Nephron (organoid): ENCODE measurements around the gene ZNF322.

Source experiments
- H3K27ac Mint-ChIP-seq, 3 experiments: 2 replicates each; pipeline ENCODE4 v1.8.0; 2020; ENCODE audit warnings: mixed read lengths in 3 of 3, mild to moderate bottlenecking in 2 of 3, moderate library complexity in 1 of 3
- H3K27me3 Mint-ChIP-seq: 2 replicates; pipeline ENCODE4 v1.8.0; 2021; ENCODE audit warnings: low read depth, mild to moderate bottlenecking, moderate library complexity, mixed read lengths
- H3K36me3 Mint-ChIP-seq: 2 replicates; pipeline ENCODE4 v1.8.0; 2020; ENCODE audit warnings: low read depth, mixed read lengths
- H3K4me1 Mint-ChIP-seq: 2 replicates; pipeline ENCODE4 v1.8.0; 2020; ENCODE audit warnings: mixed read lengths
- H3K4me3 Mint-ChIP-seq, 3 experiments: 2 replicates each; pipeline ENCODE4 v1.8.0; 2020; ENCODE audit warnings: mild to moderate bottlenecking in 3 of 3, mixed read lengths in 3 of 3, moderate library complexity in 2 of 3
- H3K9me3 Mint-ChIP-seq: 2 replicates; pipeline ENCODE4 v1.8.0; 2020; ENCODE audit warnings: mixed read lengths
- TF ChIP-seq, protein P1 (sequence below), 3 experiments: fragments of 200-600 bp; sonication (generic); IDR thresholded peaks; one replicate each; pipeline ENCODE4 v1.5.0; 2021; ENCODE audit warnings: antibody characterized with exemption in 3 of 3; ENCODE audit not compliant: unreplicated experiment in 3 of 3

Gene ZNF322

DNA sequence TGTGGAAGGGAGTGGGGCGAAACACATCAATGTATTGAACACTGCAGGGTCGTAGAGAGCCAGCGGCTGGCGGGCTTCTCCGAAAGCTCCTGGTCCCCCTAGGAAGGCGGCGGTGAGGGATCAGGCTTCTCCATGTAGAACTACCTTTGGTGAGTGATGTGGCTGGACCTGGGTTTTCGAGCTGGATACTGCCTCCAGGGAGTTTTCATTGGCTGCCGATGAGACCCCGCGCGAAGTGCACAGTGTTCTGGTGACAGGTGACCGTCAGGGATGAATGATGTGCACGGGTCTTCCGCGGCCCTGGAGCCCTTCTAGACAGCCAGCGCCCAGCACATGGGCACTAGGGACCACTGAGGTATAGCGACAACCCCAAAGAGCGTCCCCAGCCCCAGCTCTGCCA lies 46.3 kb downstream of the ZNF322 start:
- Mint-ChIP-seq H3K27ac (no peak overlapping the region), H3K4me1 (peaks cover 6% of the 10 kb centered on the region), H3K9me3 (peaks cover 15% of the 10 kb centered on the region), H3K4me3 (peak overlapping the region; percentile 87 to 91 (median 91)), H3K27me3 (peaks cover 54% of the 10 kb centered on the region), H3K36me3 (peaks cover 4% of the 10 kb centered on the region)
- TF ChIP-seq, protein P1, sequence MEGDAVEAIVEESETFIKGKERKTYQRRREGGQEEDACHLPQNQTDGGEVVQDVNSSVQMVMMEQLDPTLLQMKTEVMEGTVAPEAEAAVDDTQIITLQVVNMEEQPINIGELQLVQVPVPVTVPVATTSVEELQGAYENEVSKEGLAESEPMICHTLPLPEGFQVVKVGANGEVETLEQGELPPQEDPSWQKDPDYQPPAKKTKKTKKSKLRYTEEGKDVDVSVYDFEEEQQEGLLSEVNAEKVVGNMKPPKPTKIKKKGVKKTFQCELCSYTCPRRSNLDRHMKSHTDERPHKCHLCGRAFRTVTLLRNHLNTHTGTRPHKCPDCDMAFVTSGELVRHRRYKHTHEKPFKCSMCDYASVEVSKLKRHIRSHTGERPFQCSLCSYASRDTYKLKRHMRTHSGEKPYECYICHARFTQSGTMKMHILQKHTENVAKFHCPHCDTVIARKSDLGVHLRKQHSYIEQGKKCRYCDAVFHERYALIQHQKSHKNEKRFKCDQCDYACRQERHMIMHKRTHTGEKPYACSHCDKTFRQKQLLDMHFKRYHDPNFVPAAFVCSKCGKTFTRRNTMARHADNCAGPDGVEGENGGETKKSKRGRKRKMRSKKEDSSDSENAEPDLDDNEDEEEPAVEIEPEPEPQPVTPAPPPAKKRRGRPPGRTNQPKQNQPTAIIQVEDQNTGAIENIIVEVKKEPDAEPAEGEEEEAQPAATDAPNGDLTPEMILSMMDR (IDR thresholded peaks at IDR 0.05; ENCODE audit: unreplicated experiment in 3 of 3), result no peak

DNA sequence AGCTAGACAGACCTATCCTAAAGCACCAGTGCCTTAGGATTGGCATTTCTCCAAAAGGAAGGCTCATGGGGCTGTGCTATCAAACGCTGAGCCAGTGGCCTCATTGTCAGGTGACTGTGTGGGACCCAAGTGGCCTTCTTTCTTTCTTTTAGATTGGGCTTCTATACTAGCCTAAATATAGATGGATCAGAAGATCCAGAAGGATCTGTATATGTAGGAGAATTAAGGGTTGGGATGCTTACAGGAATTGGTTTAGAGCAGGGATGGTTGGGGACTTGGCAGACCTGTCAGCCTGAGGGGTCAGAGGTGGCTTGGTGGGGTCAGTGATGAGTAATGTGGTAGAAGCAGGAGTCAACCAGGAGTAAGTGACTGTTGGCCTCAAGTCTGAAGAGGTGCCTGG lies 47.9 kb downstream of the ZNF322 start:
- Mint-ChIP-seq H3K36me3 (peaks cover 4% of the 10 kb centered on the region), H3K4me1 (peaks cover 6% of the 10 kb centered on the region), H3K27ac (no peak overlapping the region), H3K4me3 (peak overlapping the region in 2 of 3 experiments; percentile 46 to 48), H3K9me3 (peaks cover 12% of the 10 kb centered on the region), H3K27me3 (peaks cover 54% of the 10 kb centered on the region)
- TF ChIP-seq, protein P1 (IDR thresholded peaks at IDR 0.05; ENCODE audit: unreplicated experiment in 3 of 3), result no peak

DNA sequence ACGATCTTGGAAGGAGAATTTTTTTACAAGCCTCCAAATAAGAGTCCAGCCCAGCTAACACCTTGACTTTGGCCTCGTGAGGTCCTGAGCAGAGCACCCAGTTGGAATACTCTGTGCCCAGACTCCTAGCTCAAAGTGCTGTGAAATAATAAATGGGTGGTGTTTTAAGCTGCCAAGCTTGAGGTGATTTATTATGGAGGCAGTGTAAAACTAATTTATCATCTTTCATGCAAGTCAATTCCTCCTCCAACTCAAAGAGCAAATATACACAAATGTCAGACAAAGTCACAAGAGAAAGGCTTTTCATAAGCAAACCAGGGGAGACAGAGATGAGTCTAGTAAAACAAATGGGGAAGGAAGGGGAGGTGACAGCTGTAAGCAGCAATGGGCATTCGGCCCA lies 50.1 kb downstream of the ZNF322 start:
- no peak overlapping the region for H3K27ac Mint-ChIP-seq
- no peak overlapping the region for H3K4me3 Mint-ChIP-seq
- no peaks in the 10 kb centered on the region for H3K9me3 Mint-ChIP-seq
- peaks cover 40% of the 10 kb centered on the region for H3K27me3 Mint-ChIP-seq
- TF ChIP-seq, protein P1 (IDR thresholded peaks at IDR 0.05; ENCODE audit: unreplicated experiment in 3 of 3), result no peak
- no peaks in the 10 kb centered on the region for H3K36me3 Mint-ChIP-seq
- peaks cover 6% of the 10 kb centered on the region for H3K4me1 Mint-ChIP-seq

DNA sequence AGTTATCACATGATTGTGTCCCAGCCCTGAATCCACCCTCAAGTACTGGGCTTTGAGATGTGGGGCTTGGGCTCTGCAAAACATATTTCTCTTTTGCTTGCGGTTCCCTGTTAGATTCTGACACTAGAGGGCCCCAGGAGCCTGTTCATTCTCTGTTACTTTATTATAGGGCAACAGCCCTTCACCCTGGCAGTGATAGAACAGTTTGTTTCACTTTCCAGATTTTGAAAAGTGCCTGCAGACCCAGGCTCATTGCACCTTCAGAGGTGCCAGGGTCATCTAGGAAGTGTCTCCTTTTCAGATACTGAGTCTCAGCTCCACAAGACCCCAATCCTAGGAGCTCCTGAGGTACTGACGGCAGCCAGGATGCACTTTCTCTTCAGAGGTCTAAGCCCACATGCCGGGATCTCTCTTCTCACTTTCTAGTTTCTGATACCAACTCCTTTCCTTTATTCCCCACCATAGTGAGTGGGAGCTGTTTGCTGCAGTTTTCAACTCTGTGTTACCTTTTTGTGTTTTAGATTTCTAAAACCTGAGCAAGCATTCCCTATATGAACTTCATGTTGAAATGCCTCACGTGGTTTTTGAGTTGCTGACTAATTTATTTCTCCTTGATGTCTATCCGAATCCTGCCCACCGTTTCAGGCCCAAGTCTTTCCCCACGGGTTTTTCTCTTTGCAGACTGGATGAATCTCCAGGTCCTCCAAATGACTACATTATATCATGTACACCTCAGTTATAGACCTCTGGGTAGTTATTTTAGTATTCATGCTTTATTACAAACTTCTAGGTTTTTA lies 51.9 kb downstream of the ZNF322 start:
- H3K4me3 Mint-ChIP-seq, result no peak overlapping the region
- no peak overlapping the region for H3K27ac Mint-ChIP-seq
- H3K36me3 Mint-ChIP-seq, result no peaks in the 10 kb centered on the region
- TF ChIP-seq, protein P1 (IDR thresholded peaks at IDR 0.05; ENCODE audit: unreplicated experiment in 3 of 3), result peak; percentile 76 to 78 (median 77)
- H3K9me3 Mint-ChIP-seq, result no peaks in the 10 kb centered on the region
- H3K27me3 Mint-ChIP-seq, result peaks cover 22% of the 10 kb centered on the region
- no peaks in the 10 kb centered on the region for H3K4me1 Mint-ChIP-seq

DNA sequence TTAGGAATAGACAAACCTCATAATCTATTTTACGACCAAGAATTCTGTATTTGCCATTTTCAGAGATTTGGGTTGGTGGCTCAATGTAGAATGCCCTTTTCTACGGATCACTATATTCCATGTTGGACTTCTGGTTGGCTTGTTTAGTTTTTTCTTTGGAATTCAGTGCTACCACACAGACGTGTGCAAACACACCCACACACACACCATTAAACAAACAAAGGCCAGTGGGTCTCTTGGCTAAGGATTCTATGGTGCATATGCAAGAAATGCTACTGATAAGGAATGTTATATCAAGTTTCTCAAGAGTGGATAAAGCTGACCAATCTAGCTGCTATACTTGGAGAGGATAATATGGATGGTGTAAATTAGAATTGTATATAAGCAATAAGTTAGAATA lies 54.7 kb downstream of the ZNF322 start:
- Mint-ChIP-seq H3K27me3 (peaks cover 5% of the 10 kb centered on the region), H3K4me1 (no peaks in the 10 kb centered on the region), H3K36me3 (peaks cover 5% of the 10 kb centered on the region), H3K27ac (no peak overlapping the region), H3K4me3 (no peak overlapping the region), H3K9me3 (no peaks in the 10 kb centered on the region)
- TF ChIP-seq, protein P1 (IDR thresholded peaks at IDR 0.05; ENCODE audit: unreplicated experiment in 3 of 3), result no peak

DNA sequence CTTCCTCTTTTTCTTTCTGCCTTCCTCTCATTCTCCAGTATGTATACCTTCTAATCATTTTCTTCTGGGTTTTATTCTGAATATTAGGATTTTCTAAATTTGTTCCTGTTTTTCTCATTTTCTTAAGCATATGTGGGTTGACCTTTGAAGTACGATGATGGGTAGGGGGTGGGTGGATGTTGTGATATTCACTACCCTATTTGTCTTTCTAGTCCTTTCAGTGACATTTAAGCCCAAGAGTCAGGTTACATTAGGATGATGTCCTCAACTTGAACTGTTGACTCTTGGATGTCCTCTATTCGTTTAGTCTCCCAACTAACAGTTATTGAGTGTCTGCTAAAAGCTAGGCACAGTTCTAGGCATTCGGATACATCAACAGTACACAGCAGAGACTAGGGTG lies 55.5 kb downstream of the ZNF322 start:
- Mint-ChIP-seq H3K27me3 (no peaks in the 10 kb centered on the region), H3K27ac (no peak overlapping the region), H3K4me3 (no peak overlapping the region), H3K9me3 (no peaks in the 10 kb centered on the region), H3K36me3 (peaks cover 10% of the 10 kb centered on the region), H3K4me1 (no peaks in the 10 kb centered on the region)
- TF ChIP-seq, protein P1 (IDR thresholded peaks at IDR 0.05; ENCODE audit: unreplicated experiment in 3 of 3), result no peak
